ENCODE data around the gene PRKD1.

The PRKD1 gene

DNA sequence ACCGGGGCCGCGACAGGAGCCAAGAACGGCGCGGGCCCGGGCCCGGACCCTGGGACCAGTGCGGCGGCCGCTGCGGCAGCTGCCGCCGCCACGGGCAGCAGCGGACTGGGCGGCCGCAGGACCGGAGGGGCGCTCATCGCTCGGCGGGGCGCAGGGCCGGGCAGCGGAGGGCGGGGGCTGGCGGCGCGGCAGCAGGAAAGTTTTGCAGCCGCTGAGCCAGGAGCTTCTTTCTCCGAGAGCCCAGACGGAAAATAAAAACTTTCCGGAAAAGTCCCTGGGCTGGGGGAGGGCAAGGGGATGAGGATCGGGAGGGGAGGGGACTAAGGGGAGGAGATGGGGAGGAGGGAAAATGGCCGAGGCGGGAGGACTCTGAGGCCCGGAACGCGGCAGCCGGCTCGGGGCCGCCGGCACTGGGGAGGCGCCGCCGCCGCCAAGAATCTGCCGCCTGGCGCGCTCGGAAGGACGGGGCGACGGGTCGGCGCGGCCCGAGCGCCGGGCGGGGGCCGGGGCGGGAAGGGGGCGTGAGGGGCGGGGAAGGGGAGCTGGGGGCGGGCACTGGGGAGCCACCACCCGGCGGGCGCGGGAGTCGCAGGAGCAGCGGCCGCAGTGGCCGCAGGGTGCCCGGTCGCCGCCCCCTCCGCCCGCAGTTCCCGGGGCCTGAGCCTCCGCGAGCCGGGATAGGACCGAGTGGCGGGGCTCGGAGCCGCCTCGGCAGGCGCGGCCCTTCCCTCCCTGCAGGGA lies at the start of gene PRKD1:
PRKD1 (minus strand) TSS at position 472 of the 741 bp plus-strand sequence.
- DNase-seq: no peak

DNA sequence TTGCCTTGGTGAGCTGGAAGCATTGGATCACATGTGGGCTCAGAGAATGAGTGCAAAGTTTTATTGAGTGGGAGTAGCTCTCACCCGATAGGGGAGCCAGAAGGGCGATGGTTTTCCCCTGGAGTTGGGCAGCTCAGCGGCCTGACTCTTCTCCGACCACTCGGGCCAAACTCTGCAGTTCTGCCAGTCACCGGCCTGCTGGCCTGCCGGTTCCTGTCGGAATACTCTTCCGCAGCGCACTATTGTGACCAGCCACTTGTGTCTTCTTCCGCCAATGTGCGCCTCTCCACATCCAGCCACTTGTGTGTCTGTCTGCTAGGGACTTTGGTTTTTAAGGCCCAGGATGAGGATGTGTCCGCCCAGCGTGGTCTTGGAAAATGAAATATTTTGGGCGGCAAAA lies 43.5 kb upstream of the PRKD1 start:
- no peak for DNase-seq

DNA sequence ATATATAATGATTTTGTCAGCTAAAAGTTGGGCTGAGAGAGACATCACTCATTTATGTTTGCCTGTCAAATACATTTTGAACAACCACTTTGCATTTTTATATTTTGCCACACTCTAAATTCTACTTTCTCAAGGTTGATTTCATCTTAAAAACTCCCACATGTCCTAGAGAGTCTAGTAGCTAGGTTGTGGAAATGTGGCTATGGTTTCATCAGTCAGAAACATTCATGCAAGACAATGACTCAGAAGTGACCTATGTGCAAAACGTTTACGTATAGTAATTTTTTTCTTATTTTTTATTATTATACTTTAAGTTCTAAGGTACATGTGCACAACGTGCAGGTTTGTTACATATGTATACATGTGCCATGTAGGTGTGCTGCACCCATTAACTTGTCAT lies 27.4 kb upstream of the PRKD1 start:
- no peak for DNase-seq

DNA sequence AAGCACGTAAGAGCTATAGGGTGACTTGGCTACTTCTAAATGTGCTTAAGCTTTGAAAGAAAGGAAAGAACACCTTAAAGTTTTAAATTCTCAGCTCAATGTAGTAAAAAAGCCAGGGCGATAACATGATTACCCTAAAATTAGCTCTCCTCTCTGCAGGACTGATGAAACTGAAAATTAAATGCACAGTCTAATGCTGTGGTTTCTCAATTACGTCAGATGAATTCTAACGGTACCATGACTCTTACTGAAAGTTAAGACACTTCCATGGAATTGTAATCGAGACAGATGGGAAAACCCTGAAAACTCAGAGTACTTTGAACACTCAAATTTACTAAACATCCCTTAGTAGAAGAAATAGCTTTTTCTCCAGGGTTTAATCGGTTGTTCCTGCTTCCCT lies 25.9 kb upstream of the PRKD1 start:
- no peak for DNase-seq

DNA sequence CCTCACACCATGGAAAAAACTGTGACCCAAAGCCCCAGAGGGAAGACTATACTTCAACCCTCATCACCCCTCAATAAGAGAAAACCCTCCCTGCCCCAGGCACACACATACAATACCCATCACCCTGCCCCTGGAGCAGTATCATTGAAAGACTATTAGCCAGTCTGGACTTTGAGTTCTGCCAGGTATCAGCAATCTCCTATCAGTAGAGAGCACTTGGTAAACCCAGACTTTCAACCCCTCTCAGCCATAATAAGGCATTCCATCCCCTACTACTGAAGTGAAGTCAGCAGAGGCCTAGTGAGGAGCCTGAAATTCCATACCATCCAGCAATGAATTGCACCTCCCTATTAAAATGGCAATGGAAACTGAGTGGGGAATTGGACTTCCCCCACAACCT lies 16.4 kb upstream of the PRKD1 start:
- DNase-seq: no peak

DNA sequence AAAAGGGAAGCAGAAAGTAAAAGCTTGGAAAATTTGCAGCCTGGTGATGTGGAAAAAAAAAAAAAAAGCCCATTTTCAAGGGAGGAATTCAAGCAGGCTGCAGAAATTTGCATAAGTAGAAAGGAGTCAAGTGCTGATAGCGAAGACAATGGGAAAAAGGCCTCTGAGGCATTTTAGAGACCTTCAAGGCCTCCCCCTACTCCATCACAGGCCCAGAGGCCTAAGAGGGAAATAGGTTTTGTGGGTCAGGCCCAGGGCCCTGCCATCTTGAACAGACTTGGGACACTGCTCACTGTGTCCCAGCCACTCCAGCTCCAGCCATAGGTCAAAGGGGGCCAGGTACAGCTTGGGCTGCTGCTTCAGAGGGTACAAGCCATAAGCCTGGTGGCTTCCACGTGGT lies 13.8 kb upstream of the PRKD1 start:
- no peak for DNase-seq

DNA sequence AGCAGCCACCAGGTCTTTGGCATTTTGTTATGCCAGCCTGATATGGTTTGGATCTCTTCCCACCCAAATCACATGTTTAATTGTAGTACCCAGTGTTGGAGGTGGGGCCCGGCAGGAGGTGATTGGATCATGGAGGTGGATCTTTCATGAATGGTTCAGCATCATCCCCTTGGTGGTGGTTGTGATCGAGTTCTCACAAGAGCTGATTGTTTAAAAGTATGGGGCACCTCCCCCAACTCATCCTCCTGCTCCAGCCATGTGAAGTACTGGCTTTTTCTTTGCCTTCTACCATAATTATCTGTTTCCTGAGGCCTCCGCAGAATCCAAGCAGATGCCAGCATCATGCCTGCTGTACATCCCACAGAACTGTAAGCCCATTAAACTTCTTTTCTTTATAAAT lies 12.8 kb upstream of the PRKD1 start:
- no peak for DNase-seq

DNA sequence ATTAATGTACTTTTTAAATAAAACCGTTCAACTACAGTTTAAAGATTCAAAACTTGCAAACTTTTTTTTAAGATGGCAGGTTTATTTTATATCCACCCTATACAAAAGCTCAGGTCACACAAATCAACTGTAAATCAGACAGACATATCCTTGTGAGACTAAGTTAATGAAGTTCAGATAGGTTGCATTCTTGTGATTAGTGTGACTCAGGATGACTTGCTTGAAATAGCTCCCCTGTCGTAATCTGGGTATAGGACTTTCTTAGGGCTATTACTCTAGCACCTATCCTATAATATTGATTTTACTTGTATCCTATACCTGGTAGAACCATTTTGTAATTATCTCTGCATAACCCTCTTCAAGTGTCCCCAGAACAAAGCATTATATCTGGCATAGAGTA lies 9.5 kb upstream of the PRKD1 start:
- DNase-seq: no peak

DNA sequence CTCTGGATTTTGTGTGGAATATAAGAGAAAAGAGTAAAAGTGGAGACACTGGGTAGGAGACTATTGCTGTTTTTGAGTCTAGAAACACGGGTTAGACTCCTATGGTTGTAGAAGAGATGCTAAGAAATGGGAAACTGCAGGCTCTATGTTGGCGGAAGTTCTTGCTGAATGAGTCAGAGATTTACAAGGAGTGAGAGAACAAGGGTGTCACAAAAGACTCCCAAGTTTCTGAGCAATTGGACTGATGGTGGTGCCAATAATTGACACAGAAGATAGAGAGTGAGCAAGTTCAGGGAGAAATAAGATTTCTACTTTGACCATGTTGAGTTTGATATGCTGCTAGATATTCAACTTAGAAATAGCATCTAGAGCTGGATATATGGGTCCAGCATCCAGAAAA lies 2.6 kb upstream of the PRKD1 start:
- no peak for DNase-seq

DNA sequence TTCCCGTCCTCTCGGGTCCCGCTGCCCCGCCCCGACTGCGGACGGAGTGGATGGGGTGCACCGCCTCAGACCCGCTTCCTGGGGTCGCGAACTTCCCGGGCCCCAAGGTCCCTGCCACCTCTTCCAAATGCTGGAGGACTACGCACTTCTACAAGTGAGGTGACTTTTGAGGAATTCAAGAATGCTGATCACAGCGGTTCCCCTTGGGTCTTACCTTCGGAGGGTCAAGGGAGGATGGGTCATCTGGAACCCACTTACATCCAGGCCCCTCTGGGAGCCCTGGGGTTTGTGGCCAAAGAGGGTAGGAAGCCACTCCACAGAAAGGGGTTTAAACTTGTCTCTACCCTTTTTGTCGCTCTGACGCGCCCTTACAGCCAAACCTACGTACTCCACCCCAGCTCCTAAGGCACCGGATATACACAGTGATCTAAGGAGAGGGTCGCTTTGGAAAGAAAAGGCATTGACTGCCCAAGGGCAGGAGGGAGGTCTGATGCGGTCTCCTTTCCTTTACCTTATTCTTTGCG lies 532 bp upstream of the PRKD1 start:
- DNase-seq: no peak

DNA sequence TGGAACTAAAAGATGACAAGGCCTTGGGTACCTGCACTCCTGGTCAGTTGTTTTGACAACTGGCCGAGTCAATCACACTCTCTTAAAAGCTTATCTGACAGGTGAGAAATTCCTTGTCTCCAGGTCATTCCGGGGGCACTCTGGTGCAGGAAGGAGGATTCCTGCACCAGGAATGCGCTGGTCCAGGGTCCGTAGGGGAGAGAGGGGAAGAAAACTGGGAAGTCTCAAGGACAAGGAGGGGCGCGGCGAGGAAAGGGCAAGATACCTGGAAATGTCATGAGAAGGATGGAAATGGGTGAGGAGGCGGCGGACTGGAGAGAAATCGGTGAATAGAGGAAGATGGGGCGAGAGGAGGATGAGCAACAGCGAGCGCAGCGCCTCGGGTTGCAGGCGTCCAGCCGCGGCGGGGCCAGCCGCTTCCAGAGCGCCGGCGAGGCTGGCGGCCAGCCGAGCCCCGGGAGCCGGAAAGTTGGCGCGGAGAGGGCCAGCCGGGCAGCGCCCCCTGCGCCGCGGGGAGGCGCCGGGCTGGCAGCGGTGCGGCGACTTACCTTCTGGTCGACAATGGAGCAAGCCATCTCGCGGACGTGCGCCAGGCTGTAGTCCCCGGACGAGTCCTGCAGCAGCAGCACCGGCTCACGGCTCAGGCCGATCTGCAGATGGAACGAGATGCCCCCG lies 809 bp downstream of the PRKD1 start:
- no peak for DNase-seq

DNA sequence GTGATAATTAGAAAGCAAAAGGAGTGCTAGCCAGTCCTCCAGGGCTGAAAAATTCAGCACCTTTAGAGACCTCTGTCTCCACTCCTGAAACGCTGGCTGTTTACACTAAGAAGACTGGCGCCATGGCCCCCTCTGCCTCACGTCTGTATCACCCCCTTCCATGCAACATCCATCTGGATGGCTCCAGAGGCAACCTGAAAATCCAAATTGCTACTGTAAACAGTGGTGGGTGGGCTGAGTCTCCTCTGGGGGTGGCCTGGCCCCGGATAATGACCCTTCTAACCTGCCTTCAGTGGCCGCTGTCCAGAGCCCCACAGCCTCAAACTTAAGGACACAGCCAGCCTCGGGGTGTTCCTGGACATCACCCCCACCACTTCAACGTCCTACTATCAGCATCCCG lies 1.4 kb downstream of the PRKD1 start:
- no peak for DNase-seq

DNA sequence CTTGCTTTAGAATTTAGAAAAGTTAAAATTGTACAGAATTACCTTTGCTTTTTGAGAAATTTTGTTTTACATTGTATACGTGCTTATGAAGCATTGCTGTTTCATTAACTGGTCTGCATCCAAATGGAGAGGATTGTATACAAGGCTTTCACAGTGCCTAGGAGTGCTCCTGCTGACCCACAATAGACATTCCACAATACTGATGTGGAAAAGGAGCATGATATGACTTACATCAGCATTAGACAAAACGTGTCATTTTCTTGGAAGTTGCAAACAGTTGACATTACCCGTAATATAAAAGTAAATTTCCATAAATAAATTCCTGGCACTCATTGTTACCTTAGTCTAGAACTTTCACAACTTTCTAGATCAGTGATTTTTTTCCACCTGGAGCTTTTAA lies 1.9 kb downstream of the PRKD1 start:
- DNase-seq: no peak

DNA sequence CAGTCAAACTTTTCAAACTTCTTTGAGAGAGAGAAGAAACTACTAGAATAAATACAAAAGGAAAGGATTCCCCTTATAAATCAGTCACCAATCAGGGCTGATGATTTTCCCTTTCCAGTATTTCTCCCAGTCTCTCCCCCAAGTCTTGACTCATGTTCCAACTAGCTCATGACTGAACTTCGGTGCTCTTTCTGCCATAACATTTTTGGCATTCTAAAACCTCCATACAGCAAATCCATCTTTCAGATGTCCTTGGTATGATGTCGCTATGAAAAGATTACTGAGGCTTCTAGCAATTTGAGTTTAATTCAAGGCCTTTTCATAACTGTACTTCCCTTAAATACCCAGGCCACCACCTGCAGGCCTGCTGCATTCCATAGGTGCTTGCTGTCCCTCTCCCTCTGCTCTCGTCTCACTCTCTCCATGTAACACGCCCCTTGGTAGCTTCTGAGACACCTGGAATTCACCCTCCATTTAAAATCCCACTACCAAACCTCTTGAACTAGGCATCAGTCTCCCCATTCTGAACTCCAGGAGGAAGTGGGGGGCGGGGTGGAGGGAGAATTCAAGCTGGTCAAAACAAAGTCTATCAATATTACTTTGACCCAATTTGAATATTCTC lies 2.4 kb downstream of the PRKD1 start:
- no peak for DNase-seq

DNA sequence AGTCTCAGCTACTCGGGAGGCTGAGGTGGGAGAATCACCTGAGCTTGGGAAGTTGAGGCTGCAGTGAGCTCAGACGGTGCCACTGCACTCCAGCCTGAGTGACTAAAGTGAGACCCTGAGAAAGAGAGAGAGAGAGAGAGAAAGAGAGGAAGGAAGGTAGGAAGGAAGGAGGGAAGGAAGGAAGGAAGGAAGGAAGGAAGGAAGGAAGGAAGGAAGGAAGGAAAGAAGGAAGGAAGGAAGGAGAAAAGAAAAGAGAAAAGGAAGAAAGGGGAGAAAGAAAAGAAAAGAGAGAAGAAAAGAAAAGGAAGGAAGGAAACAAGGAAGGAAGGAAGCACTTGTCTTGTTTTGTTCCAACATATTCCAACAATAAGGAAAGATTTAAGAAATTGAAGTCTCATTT lies 7.8 kb downstream of the PRKD1 start:
- DNase-seq: no peak

DNA sequence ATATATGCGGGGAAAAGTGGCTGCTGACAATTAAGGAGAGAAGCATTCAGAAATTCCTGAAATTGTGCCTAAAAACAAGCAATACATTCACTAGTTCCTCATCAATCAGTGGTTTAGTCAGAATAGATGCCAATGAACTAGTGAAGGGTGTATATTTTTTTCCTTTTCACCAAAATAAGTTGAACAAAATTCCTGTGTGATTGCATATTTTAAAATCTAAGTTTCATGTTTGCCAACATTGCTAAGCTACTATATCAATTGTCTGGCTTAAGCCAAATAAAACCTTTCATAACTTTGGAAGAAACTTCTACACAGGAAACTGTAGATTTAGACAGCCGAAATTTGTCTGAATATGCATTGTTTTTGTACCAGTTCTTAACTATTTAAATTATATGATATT lies 8.7 kb downstream of the PRKD1 start:
- DNase-seq: no peak

DNA sequence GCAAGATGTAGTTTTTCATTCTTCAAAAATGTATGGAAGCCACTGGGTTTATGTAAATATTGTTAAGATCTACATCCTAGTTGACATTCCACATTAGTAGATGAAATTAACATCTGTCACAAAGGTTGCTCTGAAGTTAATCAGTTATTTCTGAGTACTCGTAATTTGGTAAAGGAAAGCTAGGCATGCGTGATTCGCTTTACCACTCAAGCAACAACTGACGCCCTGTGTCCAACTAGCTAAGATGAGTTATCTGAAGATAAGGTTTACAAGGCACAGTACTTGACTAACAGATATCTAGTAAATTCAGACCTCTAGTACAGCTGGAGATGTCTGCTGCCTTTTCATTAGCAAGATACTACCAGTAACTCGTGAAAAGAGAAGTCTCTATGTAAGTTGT lies 14.1 kb downstream of the PRKD1 start:
- DNase-seq: no peak

DNA sequence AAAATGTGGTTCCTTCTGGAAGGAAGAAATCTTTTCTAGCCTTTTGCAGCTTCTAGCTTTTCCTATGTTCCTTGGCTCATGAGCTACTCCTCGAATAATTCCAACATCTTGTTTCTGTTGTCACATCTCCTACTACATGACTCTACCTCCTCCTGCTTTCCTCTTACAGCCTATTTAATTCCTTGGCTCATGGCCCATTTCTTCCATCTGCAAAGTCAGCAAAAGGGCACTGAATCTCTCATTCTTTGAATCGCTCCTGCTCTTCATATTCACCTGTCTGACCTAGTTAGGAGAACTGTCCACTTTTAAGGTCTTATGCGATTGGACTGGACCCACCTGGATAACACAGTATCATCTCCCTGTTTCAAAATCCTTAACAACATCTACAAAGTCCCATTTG lies 15.8 kb downstream of the PRKD1 start:
- DNase-seq: no peak

DNA sequence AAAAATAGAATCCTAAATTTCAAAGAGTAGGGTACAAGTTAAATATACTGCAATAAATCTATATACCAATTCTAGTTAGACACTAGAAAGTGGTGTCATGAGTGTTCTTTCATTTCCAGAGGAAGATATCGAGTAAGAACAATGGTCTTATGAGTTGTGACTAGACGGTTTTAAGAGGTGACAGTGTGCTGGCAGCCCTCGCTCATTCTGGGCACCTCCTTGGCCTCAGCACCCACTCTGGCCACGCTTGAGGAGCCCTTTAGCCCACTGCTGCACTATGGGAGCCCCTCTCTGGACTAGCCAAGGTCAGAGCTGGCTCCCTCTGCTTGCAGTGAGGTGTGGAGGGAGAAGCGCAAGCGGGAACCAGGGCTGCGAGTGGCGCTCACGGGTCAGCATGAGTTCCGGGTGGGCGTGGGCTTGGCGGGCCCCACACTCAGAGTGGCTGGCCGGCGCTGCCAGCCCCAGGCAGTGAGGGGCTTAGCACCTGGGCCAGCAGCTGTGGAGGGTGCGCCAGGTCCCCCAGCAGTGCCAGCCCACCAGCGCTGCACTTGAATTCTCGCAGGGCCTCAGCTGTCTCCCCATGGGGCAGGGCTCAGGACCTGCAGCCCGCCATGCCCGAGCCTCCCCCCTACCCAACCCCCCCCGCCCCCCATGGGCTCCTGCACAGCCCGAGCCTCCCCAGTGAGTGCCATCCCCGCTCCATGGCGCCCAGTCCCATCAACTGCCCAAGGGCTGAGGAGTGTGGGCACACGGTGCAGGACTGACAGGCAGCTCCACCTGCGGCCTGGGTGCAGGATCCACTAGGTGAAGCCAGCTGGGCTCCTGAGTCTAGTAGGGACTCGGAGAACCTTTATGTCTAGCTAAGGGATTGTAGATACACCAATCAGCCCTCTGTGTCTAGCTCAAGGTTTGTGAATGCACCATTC lies 18.7 kb downstream of the PRKD1 start:
- DNase-seq: no peak

DNA sequence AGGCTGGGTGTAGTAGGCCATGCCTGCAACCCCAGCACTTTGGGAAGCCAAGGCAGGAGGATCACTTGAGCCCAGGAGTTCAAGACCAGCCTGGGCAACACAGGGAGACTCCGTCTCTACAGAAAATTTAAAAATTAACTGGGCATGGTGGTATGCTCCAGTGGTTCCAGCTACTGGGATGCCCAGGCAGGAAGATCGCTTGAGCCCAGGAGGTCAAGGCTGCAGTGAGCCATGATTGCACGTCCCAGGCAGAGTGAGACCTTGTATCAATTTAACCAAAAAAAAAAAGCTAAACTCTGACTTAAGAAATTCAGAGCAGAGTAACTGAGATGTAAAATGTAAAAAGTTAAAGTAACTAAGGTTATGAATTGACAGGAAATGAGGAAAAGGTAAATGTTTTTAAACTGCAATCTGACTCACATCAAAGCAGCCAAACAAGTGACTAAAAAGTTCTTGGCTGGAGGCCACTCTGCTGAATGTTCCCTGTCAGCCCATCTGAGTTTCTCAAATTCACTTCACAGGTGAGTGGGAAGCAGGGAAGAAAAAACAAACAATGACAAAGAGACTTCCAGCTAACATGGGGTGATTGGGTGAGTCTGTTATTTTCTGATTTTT lies 21.3 kb downstream of the PRKD1 start:
- no peak for DNase-seq

DNA sequence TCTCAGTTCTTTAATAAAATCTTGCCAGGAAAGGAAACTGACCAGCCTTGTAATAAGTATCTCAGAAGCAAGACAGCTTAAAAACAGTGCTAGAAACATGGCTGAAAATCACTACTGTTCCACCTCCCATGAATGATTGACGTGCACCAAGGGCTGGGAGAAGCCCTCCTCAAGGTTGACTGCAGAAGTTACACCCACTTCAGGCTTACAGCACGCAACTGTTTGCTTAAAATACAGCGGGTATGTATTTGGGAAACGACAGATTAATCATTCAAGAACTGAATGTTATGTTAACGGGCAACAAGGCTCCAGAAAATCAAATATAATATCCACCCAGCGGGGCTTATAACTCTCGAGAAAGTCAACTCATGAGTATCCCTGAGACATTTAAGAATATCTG lies 22.1 kb downstream of the PRKD1 start:
- no peak for DNase-seq

DNA sequence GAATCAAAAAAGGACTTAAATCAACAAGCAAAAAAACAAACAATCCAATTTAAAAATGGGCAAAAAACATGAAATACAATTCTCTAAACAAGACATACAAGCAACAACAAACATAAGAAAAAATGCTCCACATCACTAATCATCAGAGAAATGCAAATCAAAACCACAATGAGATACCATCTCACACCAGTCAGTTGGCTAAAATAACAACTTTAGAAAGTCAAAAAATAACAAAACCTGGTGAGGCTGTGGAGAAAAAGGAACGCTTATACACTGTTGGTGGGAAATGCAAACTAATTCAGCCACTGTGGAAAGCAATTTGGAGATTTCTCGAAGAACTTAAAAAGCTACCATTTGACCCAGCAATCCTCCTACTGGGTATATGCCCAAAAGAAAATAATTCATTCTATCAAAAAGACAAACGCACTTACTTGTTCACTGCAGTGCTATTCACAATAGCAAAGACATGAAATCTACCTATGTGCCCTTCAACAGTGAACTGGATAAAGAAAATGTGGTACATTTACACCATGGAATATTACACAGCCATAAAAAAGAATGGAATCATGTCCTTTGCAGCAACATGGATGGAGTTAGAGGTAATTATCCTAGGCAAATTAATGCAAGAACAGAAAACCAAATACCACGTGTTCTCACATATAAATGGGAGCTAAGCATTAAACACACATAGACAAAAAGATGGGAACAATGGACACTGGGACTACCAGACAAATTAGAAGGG lies 26.9 kb downstream of the PRKD1 start:
- DNase-seq: no peak

Data from stimulated activated CD4-positive, alpha-beta T cell treated with anti-CD3 and anti-CD28 coated beads, Interleukin-12 subunit alpha, Interleukin-12 subunit beta, amount 100 ng/mL, for 4 hours (primary cell).